GM12801 (cell line): ENCODE data around the gene RFC5.

ENCODE experiments used
- TF ChIP-seq, protein P1 (sequence below): IDR thresholded peaks from one replicate; pipeline ENCODE4 v1.5.1; 2011; ENCODE audit warnings: control low read depth; ENCODE audit not compliant: insufficient read length; ENCODE audit errors: extremely low read depth

RFC5 gene

DNA sequence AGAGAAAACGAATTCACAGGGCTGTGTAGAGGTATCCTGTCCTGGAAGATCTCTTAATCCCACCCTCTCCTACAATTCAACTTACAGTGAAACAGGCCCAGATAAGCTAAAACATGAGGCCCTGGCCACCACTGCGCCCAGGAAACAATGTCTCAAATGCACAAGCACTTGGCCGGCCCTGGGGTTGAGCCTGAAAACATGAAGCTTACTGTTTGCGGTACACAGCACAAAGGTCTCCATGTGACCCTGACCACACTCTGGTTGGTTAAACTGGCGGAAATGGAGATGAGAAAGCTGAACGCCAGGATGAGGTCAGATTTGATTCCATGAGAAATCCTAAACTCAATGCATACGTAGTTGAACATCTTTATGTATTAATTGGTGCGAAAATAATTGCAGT, 28.1 kb downstream of the RFC5 start:
- TF ChIP-seq, protein P1, sequence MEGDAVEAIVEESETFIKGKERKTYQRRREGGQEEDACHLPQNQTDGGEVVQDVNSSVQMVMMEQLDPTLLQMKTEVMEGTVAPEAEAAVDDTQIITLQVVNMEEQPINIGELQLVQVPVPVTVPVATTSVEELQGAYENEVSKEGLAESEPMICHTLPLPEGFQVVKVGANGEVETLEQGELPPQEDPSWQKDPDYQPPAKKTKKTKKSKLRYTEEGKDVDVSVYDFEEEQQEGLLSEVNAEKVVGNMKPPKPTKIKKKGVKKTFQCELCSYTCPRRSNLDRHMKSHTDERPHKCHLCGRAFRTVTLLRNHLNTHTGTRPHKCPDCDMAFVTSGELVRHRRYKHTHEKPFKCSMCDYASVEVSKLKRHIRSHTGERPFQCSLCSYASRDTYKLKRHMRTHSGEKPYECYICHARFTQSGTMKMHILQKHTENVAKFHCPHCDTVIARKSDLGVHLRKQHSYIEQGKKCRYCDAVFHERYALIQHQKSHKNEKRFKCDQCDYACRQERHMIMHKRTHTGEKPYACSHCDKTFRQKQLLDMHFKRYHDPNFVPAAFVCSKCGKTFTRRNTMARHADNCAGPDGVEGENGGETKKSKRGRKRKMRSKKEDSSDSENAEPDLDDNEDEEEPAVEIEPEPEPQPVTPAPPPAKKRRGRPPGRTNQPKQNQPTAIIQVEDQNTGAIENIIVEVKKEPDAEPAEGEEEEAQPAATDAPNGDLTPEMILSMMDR, result no peak

DNA sequence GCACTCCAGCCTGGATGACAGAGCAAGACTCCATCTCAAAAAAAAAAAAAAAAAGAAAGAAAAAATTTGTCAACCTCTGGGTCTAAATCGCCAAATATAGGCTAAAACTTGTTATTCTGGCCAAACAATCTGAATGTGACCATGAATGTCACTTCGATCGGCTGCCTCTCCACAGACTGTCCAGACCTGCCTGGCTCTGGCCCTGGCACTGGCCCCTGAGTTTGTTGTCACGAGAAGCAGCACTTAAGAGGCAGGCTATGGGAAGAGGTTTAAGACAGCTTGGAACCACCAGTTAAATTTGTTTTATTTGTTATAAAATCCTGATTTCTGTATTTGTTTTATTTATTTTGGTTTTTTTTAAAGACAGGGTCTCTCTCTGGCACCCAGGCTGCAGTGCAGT, 29.9 kb downstream of the RFC5 start:
- TF ChIP-seq, protein P1, result no peak

DNA sequence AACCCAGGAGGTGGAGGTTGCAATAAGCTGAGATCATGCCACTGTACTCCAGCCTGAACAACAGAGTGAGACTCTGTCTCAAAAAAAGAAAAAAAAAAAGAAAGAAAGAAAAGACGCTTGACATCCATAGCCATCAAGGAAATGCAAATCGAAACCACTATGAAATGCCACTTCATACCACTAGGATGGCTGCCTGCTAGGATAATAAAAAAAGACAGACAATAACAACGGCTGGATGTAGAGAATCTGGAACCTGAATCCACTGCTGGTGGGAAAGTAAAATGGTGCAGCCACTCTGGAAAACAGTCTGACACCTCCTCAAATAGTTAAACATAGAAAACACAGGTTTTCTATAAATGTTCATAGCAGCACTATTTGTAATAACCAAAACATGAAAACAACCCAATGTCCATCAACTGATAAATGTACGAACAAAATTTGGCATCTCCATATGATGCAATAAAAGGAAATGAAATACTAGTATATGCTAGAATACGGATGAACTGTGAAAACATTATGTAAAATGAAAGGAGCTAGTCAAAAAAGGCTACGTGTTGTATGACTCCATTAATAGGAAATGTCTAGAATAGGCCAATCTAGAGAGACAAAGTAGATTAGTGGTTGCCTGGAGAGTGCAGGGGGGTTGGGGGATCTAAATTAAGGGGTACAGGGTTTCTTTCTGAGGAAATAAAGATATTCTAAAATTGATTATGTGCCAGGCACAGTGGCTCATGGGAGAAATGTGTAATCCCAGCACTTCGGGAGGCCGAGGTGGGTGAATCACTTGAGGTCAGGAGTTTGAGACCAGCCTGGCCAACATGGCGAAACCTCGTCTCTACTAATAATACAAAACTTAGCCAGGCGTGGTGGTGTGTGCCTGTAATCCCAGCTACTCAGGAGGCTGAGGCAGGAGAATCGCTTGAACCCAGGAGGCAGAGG, 34.7 kb downstream of the RFC5 start:
- TF ChIP-seq, protein P1, result no peak

DNA sequence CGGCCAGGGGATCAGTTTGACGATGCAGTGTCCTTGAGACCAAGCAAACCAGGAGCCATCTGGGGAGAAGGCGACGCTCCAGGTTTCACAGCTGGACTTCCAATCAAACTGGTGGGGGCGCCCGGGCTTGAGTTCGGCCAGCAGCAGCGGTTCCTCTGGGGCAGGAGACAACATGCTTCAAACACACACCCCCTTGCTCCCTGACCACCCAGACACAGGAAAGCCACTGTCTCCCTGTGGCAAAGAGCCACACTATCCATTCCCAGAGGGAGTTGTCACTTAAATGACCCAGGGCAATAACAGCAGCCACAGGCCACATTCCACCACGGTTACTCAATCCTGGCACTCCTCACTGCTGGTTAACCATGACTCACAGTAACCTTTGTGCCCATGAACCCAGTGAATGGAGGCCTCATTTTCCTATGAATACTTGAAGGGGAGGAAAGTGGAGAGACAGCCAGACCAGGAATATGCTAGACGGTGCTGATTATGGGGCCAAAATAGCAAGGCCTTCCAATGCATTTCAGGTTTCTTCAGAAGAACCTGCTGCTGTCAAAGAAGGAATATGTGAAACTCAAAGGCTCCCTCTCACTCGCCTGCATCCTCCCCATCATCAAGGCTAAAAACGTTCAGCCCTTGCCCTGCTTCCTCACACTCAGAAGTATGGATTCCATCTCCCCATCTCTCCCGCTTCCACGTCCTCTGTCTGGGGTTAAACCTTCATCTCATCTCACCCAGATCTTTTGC, 36.0 kb downstream of the RFC5 start:
- TF ChIP-seq, protein P1, result no peak

DNA sequence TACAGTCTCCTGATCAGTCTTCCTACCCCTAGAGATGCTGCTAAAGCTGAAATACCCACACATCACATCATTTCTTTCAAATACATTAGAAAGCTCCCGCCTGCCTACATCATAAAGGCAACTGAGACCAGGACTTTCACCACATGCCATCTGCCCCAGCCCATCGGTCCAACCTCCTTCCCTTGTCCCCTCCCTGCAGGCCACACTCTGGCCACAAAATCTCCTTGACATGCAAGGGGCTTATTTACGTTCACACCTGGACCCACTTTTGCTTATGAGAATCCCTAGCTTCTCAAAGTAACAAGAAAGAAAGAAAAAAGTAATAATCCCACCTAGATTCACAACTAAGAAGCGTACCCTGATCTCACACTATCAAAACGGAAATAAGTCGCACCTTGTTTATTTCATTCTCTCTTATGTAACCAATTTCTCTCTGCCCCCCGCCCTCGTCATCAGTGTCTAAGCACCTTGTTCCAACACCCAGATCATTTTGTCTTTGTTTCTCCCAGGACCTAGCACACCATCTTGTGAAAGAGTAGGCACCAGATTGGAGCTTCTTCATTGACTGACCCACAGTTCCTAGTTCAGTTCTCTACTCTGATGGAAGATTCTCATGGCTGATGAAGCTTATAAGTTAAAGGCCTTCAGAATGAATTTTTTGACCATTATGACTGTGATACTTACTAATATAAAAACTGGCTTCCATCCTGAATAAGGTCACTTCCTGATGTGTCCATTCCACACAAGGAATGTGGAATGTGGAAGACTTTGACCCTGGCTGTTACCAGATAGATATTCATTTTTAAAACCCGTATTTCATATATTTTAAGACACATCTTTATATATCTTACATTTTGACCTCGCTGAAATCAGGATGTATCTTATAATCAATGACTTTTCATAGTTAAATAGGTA, 36.8 kb downstream of the RFC5 start:
- TF ChIP-seq, protein P1, result no peak

DNA sequence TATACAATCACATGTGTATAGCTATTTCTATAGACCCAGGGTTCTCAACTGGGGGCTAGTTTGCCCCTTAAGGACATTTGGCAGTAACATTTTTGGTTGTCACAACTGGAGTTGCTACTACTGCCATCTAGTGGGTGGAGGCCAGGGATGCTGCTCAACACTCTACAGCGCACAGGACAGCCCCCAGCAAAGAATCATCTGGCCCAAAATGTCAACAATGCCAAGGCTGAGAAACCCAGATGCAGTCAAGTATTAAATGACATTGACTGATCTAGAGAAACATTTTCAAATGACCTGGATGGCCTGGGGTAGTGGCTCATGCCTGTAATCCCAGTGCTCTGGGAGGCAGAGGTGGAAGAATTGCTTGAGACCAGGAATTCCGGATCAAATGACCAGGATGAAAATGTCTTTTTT, 38.6 kb downstream of the RFC5 start:
- TF ChIP-seq, protein P1, result no peak
